ENCODE measurements around the gene PPP2R1B.

The PPP2R1B gene

DNA sequence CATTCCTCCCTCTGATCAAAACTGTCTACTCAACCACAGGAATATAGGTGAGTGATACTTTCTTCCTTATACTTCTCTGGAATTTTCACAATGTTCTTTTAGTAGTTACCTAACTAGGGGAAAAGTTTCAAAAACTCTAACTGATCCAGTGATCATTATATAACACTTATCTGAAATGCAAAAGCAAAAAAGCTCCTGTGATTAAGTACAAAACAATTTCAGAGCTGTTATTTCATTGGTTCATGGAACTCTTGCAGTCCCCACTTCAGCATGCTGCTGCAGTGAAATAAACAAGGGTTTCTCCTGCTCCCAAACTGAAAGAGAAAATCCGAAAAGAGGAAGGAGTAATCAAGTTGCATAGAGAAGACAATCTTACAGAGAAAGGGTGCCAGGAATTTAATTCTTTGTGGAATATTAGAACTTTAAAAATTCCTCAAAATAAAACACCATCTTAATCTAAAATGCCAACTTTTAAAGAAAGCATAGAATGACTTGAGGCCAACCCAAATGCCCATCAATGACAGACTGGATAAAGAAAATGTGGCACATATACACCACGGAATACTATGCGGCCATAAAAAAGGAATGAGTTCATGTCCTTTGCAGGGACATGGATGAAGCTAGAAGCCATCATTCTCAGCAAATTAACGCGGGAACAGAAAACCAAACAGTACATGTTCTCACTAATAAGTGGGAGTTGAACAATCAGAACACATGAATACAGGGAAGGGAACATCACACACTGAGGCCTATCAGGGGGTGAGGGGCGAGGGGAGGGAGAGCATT is 20.3 kb downstream of the PPP2R1B start:
- no peak for DNase-seq

DNA sequence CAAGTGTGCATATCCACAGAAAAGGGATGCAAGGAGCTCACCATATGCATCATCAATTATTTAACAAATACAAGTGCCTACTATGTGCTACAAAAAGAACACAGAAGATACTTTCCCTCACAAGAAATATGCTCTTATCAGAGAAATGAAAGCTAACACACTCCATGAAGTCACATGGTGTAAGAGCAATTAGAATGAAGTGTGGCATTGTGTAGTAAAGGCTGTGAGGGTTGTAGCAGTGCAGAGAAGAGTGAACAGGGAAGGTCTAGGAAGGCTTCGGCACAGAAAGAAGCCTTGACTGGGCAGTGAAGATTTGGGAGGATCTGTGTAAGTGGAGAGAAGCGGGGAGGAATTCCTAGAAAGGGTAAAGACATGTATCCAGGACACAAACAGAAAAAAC is 22.5 kb downstream of the PPP2R1B start:
- DNase-seq, result no peak

DNA sequence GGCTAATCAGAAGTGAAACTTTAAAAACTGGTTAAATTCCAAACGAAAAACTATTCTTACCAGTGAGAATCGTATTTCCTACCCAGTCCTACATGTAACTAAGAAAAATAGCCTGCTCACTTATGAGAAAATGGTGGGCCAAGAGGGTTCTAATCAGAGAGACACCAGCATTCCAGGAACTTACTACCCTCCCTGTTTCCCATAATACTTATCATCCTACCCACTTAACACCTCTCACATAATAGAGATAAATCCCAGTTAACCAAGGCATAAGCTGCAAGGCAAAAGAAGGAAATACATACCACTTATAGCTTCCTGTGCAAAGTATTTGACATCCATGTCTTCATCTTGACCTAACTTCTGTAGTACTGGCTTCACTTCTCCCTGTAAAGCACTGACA is 24.4 kb downstream of the PPP2R1B start:
- no peak for DNase-seq

DNA sequence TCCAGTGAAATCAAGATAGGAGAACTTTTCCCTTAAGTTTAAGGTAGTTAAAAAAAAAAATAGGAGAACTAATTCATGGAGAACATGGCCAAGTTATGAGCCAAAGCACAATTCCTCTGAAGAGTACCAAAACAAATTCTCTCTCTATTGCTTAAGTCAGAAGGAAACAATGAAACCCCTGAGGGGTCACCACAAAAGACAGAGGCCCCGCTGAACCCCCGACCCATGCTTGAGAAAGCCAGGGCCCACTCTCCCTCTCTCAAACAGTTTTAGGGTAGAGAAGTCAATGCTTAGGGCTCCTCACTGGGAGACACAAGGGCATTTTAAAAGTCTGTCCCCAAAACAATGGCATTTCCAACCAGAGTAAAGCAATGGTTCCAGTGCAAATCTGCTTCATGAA is 26.9 kb downstream of the PPP2R1B start:
- DNase-seq, result no peak

DNA sequence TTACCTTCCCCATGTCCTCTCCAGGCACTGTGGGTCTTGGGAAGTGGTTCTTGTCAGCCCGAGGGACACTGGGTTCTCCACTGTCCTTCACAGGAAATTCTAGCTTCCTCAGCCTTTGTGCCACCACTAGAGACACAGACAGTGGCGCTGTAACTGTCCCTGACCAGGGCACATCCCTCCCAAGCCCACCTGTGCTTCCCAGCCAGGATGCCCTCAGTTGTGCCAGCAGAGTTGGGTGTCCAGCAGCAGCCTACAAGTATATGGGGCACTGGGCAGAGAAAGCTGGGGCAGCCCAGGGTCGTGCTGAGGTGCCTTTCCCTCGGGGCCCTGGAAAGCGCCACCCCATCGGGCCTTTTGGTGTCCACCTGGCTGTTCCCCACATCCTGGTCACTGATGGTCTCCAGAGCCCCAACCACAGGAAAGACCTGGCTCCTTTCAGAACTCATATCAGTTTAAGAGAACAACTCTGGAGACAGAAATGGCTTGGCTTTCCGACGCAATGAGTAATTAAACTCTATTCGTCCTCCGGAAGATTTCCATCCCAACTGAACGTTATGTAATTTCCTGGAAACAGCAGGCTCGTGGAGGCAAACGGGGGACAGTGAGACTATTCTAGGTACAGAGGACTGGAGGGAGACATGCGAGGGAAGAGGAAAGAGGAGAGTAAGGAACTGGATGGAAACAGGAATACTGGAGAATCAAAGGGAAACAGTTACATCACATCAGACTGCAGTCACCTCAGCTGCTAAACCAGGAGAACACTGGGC is 28.6 kb downstream of the PPP2R1B start:
- DNase-seq, result no peak

DNA sequence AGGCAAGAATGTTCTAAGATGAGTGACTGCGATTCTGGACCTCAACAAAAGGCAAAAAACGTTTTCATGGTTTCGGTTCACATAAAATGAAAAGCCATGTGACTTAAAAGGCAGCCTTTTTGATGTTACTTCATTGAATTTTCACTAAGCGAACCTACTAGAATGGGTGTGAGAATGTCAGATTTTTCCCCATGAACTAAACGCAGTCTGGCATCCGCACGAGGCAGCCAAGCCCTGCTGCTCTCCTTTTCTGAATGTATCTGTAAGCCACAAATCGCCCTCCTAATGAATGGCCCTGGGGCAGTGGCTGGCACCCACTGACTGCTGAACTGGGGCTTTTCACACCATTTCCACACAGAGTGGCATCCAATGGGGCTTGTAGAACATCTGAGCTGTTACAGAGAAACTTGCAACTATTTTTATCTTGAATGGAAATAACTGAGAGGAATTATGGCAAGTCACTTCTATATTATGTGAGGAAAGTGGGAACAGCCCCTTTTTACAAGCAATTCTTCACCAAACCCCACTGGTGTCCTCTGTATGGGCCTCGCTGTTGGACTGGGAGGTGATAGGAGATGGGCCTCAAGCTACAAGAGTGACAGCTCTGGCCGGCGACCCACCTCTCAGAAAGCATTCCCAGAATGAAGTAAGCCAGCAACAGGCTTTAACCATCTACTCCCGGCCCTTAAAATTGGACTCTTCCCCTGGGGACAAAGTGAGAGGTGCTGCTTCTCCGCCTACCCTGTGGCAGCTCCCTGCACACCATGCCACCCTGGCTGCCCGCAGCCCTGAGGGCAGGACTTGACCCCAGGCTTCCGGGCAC is 29.4 kb downstream of the PPP2R1B start:
- DNase-seq, result no peak

DNA sequence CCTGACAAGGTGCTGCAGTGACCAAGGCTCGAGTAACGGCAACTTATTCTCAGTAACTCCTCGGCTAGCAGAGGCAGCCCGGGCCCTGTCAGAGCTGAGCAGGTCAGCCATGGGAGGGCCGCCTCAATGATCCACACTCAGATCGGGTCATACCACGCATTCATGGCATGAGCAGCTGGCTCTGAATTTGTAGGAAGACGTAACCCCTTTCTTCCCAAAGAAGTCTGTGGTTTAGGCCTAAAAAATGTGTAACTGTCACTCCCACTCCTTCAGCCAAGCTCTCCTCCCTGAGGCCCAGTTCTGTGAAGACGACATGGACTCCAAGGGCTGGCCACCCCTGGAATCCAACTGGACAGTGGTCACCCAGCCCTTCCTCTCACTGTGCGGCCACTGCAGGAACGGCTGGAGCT is 30.0 kb downstream of the PPP2R1B start:
- no peak for DNase-seq

DNA sequence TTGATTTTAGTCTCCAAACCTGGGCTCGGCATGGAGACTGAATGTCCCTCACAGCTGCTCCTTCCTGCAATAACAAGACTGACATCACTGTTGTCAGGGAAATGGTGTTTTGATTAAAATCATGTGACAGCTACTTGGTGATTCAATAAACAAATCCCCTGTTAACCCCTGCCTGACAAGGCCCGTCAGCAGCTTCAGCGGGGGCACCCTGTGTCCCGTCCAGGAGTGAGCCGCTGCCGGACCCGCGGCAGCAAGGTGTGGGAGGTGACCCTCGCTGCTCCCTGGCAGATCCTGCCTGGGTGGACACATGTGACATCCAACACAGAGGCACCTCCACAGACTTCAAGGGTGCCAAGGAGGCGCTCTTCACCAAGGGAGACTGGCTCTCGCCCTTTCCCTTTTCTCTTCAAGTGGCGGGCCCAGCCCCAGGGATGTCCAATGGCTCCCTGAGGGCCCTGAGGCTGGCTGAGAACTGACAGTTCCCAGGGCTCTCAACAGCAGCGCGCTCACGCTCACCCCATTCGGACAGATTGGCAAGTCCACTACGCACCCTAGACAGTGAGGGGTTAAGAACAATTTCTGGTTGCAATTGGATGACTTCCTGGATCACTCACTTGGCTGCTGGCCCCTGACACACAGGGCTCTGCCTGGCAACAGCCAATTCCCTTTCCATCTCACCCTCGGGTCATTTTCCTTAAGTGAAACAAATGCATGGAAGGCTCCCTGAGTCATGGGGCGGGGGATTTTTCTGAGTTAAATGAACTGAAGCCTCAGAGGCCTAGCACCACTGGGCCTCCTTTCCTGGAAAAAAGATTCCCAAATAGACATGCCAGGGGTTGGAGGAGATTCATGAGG is 30.7 kb downstream of the PPP2R1B start:
- DNase-seq, result no peak

DNA sequence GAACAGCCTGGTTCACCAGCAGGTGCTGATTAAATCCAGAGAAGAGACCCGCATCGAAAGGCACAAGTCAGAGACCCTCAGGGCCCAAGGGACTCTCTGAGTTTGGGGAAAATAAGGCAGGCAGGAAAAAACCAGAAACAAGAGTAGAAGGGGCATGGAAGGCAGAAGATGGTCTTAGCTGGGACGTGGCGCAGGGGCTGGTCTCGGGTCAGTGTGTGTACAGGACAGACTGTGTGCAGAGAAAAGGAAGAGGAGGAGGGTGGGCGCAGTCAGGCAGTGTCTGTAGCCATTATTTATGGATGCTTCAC is 31.3 kb downstream of the PPP2R1B start:
- no peak for DNase-seq

DNA sequence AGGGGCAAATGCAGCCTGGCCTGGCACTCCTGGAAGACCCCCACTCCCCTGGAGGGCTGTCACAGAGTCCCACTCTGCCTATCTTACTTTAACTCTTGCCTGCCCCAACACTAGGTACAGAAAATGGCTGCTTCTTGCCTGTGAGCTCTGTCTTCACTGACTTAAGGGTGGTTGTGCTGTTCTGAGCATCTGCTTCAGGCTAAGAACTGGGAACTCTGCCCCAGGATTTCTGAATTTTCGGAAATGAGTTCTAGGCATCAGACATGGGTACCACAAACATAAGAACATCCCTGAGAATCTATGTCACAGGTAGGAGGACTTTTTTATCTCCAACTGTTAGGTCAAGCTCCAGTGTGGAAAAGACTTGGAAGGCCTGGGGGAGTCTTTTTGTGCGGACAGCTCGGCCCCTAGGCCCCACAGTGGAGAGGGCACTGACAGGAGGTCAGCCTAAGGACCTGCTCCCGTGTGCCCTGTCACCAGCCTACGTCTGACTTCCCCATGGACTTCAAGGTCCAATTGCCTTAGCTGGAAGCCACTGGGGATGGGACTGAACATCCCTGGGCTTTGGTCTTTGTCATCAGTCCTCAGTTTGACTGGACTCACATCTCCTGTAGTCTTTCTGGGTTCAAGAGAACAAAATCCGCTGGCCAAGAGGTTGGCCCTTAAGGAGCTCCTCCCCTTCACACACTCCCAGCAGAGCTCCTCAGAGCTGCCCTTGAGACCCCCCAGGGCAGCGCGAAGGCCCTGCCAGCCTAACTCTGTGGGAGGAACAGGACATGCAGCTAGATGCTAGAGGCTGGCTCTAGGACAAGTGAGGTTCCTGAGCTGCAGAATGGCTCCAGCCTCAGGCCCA is 31.9 kb downstream of the PPP2R1B start:
- no peak for DNase-seq

DNA sequence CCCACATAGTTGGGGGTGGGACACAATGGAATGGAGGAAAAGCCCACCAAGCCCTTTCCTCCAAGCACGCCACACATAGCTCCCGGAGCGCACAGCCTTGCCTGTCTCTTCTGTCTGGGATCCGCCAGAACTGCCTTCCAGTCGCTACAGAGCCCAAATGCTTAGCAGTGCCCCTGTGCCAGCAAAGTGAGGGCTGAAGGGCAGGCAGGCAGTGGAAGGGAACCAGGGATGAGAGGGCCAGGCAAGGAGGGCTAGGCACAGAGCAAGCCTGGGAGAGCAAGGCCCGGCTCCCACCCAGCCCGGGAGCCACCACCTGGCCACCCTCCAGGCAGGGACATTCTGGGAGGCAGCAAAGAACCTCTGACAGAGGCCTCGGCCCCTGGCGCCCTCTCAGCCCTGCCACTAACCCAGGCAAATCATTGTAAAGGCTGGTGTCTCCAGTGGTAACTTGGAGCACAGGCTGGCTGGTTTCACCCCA is 32.5 kb downstream of the PPP2R1B start:
- DNase-seq, result no peak

DNA sequence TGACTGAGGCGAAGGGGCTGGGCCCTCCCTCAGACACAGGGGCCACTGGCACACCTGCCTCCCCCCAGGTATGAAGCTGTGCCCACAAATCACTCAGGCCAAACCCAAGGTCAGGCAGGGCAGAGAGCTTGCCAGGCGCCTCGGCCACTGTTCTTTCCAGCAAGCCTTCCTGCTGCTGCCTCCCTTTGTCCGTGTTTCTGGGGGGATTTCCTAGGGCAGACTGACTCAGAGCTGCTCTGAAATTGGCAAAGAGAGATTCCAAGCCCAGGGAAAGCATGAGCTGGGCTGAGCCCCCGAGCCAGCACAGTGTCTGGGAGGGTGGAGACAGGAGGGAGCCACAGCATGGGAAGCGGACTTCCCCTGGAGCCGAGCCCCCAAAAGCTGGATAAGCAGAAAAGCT is 33.2 kb downstream of the PPP2R1B start:
- no peak for DNase-seq

DNA sequence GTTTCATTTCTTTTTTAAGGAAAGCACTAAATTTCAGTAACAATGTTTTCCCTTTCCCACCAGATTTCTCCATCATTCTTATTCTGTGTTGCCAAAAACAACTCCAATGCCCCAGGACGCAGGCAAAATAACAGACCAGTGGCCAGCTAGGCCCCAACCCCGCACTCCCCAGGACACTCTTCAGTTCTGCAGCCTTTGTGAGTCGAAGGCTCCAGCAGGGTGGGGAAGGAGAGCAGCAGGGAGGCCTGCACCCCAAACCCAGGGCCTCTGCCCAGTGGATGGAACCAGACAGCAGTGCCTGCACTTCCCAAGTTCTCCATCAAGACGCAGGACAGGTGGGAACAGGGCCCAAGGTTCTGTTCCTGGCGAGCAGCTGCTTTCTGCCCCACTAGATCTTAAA is 34.4 kb downstream of the PPP2R1B start:
- no peak for DNase-seq

DNA sequence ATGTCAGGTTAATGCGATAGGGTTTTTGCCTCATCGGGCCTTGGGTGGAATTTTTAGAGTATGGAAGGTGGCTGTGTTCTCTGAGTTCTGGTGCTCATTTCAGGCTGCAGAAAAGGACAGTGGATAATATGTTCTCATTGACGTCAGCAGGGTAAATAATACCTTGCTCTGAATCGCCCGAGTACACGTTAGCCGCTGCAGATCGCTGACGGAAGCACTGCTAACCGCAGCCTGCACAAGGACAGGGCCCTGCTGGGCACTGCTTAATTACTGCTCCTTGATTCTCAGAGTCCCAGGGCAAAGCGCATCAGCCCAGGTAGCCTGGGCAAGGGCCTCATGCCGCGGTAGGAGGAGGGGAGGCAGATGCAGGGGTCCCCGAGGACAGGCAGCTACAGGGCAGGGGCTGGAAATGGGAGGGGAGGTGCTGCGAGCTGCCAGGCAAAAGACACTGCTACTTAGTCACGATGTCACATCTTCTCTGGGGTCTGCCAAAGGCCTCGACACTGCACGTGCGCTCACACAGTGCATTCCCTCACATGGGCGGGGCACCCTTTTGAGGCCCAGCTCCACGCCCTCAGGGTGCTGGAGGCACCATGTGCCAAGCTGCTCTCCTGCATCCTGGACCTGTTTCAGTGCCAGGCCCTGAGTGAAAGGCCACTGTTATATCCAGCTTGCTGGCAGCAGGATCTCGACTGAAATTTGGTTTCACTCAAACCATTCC is 35.2 kb downstream of the PPP2R1B start:
- DNase-seq, result no peak

DNA sequence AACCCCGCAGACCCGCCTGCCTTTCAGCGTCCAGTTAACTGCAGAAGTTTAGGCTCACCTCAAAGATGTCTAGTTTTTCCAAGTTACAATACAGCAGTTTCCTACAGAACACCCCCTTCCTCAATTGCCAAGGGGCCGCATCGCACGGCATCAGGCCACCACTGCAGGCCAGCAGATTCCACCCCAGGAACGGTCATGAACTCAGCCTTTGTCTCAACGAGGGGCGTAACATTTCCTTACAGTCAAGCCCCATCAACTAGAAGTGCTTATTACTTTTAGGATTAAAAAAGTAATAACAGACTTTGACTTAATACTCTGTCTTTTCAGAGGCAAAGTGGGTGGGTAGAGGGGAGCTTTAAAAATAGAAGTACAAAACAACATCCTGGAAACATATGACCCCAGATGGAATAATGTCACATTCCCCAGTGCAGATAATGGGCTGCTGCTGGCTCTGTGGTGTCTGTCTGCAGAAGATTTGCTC is 36.3 kb downstream of the PPP2R1B start:
- DNase-seq, result no peak

DNA sequence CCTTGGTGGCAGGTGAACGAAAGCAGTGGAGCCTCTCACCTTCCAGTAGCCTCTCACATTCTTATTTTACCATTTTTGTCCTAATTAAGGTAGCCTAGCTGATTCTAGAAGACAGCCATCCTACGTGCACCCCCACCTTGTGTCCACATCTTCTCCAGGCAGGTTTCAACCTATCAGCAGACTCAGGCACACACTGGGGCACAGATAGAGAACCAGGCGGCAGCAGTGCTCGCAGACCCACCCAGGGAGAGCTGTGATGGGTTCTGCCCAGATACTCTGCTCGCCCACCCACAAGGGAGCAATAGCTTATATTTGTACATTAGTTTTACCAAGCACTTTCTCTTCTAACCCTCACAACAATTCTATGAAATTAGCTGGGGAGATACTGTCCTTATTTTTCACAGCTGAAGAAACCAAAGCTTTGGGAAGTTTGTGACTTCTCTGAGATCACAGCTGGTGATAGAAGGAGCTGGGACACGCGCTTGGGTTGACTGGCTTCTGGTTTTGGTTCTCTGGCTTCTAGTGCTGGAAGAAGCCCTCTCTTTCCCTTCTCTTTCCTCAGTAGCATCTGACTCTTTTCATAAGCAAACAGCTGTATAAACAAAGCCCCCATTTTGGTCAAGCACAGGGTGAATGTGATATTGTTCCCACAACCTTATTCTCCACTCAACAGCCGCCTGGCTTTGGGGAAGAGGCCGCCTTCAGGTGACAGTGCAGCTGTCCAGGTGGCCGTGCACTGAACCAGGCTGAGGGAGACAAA is 36.9 kb downstream of the PPP2R1B start:
- DNase-seq, result no peak

DNA sequence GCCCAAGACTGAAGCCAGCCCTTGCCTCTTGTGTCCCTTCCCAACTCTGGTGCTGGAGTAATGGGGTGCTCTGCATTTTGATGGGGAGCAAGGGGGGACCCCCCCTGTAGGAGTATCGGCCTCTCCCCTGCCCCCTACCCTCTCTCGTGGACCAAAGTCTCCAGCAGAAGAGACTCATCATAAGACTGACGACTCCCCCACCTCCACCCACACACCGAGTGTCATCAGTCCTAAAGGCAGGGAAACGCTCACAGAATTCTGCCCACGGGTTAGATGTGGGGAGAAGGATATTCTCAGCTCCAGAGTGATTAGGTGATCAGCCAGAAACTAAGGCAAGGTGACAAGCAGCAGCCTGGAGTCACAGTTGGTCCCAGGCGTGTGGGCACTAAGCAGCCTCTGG is 38.8 kb downstream of the PPP2R1B start:
- DNase-seq, result no peak

DNA sequence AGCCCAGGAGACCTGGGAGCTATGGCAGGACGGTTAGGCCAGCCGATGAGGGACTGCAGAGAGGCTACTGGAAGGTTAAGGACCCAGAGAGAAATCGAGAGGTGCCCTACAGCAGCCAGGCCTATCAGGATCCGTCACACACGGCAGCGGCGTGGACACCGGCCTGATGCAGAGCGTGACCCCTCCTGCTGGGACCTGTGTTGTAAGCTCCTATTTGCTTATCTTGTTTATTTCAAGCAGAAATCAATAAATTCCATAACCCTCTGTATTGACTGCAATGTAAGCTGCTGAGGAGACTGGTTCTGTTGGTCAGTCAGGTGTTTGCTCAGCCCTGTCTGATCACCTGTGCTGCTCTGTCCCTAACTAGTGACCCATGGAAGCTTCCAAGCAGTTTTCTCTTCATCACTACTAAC is 39.9 kb downstream of the PPP2R1B start:
- DNase-seq, result no peak

DNA sequence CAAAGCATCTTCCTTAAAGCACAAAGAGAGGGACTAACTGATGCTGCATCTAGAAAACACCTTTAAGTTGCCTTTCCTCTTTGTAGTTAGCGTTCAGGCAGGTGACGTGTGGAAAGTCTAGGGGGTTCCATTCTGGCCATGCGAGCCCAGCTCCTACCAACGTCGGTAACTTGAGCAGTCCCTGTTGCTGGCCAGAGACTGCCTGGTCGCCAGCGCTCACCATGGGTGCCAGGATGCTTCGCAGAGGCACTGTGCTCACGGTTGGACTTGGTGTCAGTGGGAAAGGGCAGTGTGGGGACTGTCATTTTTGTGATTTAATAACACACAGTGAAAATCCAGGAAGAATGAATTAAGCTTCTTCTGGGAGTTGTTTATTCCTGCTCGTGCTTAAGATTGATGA is 40.6 kb downstream of the PPP2R1B start:
- no peak for DNase-seq

DNA sequence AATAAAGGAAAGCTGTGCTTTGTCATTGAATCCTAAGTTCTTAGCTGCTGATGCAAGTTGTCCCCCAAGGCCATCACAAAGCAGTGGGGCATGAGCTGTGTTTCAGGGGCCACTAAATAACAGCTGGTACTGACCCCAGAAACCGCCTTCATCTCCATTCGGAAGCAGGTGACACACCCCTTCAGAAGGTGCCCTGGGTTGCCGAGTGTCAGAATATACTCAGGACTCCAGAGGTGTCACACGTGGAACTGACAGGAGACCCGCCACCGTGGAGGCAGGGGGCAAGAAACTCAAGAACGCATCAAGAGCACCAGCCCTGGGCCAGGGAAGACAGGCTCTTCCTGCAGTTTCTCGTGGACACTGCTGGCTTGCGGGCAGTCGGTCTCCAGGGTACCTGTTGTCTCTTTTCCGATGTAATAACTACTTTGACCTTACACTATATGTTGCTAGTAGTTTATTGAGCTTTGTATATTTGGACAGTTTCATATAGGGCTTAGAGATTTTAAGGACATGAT is 41.5 kb downstream of the PPP2R1B start:
- DNase-seq, result no peak
